ENCODE measurements around the gene FHOD1. TPM values are rescaled to one million over a fixed set of nuclear protein-coding genes. Genes with fewer than 3 reads are reported as not detected.

Gene FHOD1
- total RNA-seq, 4 donors from 2014 or later: 17.9 to 26.4 (median 24.3) TPM

- Histone ChIP-seq H3K9me3 (no peaks in the 10 kb centered on the region), H3K27ac (no peak overlapping the region), H3K36me3 (no peaks in the 10 kb centered on the region), H3K27me3 (no peaks in the 10 kb centered on the region), H3K4me1 (peaks cover 26 to 38% of the 10 kb centered on the region in 2 donors), H3K4me3 (replicated peaks in 1 of 3) (no peak overlapping the region)
- no peak for DNase-seq
- intact Hi-C loops (cut with DNase I): loop anchor here (10.0 kb wide), 2 partner anchors 207 to 287 kb away; no protein-coding TSS in a partner anchor
- WGBS, 2 donors: 89 to 97% methylated on average over 2 of the region's 2 CpGs
- no peak for TF ChIP-seq POLR2A (IDR thresholded peaks at IDR 0.05)
- no peak for TF ChIP-seq CTCF (IDR thresholded peaks at IDR 0.05)
These were observed 65.0 kb downstream of the FHOD1 start for GRCh38 chr16:67182288-67182687.

- DNase-seq: no peak
- H3K4me1 ChIP-seq: peaks cover 26 to 38% of the 10 kb centered on the region in 2 donors
- no peaks in the 10 kb centered on the region for H3K36me3 ChIP-seq
- H3K9me3 ChIP-seq: no peaks in the 10 kb centered on the region
- H3K27ac ChIP-seq: no peak overlapping the region
- H3K27me3 ChIP-seq: no peaks in the 10 kb centered on the region
- intact Hi-C loops (cut with DNase I): loop anchor here (10.0 kb wide), 2 partner anchors 207 to 287 kb away; no protein-coding TSS in a partner anchor
- TF ChIP-seq POLR2A (IDR thresholded peaks at IDR 0.05): no peak
- TF ChIP-seq CTCF (IDR thresholded peaks at IDR 0.05): no peak
- H3K4me3 ChIP-seq (replicated peaks in 1 of 3): no peak overlapping the region
- WGBS, 2 donors: 54 to 68% methylated on average over 2 of the region's 2 CpGs
These were observed 65.9 kb downstream of the FHOD1 start for GRCh38 chr16:67181346-67181745.

- H3K4me1 ChIP-seq: peaks cover 24 to 31% of the 10 kb centered on the region in 2 donors
- WGBS, 2 donors: 90 to 100% methylated on average over 4 of the region's 16 CpGs
- no peaks in the 10 kb centered on the region for H3K9me3 ChIP-seq
- H3K36me3 ChIP-seq: no peaks in the 10 kb centered on the region
- no peaks in the 10 kb centered on the region for H3K27me3 ChIP-seq
- intact Hi-C loops (cut with DNase I): loop anchor here (10.0 kb wide), 2 partner anchors 205 to 285 kb away; no protein-coding TSS in a partner anchor
- no peak overlapping the region for H3K4me3 ChIP-seq (replicated peaks in 1 of 3)
- H3K27ac ChIP-seq: no peak overlapping the region
- TF ChIP-seq CTCF (IDR thresholded peaks at IDR 0.05) (no peak), POLR2A (IDR thresholded peaks at IDR 0.05) (no peak)
- DNase-seq: no peak
These were observed 67.1 kb downstream of the FHOD1 start for GRCh38 chr16:67180166-67180565.

- Histone ChIP-seq H3K27ac (no peak overlapping the region), H3K4me1 (peaks cover 20 to 31% of the 10 kb centered on the region in 2 donors), H3K27me3 (no peaks in the 10 kb centered on the region), H3K4me3 (replicated peaks in 1 of 3) (no peak overlapping the region), H3K9me3 (no peaks in the 10 kb centered on the region), H3K36me3 (no peaks in the 10 kb centered on the region)
- no peak for DNase-seq
- WGBS, 2 donors: 92 to 98% methylated on average over 7 to 12 of the region's 13 CpGs
- intact Hi-C loops (cut with DNase I): loop anchor here (10.0 kb wide), 2 partner anchors 205 to 285 kb away; no protein-coding TSS in a partner anchor
- TF ChIP-seq CTCF (IDR thresholded peaks at IDR 0.05) (no peak), POLR2A (IDR thresholded peaks at IDR 0.05) (no peak)
These were observed 67.7 kb downstream of the FHOD1 start for GRCh38 chr16:67179421-67180080.

MicroRNAs encoded within 50 kb of the gene (microRNA counts, 767-probe panel; counts per million panel counts)
- 0 counts per million in 2 donors for microRNA hsa-miR-328

Small RNAs within 50 kb of the gene (microRNA-seq; reads per million reads assigned to microRNA genes)
- gene MIR328: 365 reads per million, percentile 67 among the genes with 10 or more reads in this experiment

Small RNAs within 50 kb of the gene (small RNA-seq; reads per million reads assigned to genes)
- 6.6 reads per million, percentile 89 among the genes with 10 or more reads in this experiment for gene MIR328

Other genes starting within 250 kb of the FHOD1 start
- gene CBFB, start 218.3 kb downstream of the FHOD1 start, total RNA-seq: 10 to 100 TPM; 31.0 to 60.0 (median 41.5) TPM
- gene PHAF1, start 137.5 kb downstream of the FHOD1 start, total RNA-seq: 10 to 100 TPM; 11.4 to 18.9 (median 17.5) TPM
- gene B3GNT9, start 96.5 kb downstream of the FHOD1 start, total RNA-seq: 100 to 1,000 TPM in 1 of 4 donors, 10 to 100 TPM in 3; 52.0 to 103 (median 85.7) TPM
- gene TRADD, start 87.6 kb downstream of the FHOD1 start, total RNA-seq: 10 to 100 TPM; 27.0 to 42.2 (median 37.0) TPM
- gene FBXL8, start 87.5 kb downstream of the FHOD1 start, total RNA-seq: 10 to 100 TPM; 26.3 to 41.9 (median 35.6) TPM
- gene HSF4, start 82.7 kb downstream of the FHOD1 start, total RNA-seq: 10 to 100 TPM; 17.3 to 52.5 (median 36.6) TPM
- gene NOL3, start 76.9 kb downstream of the FHOD1 start, total RNA-seq: 10 to 100 TPM; 38.3 to 97.0 (median 63.5) TPM
- gene MATCAP1, start 63.5 kb downstream of the FHOD1 start, total RNA-seq: 10 to 100 TPM; 20.3 to 50.0 (median 32.4) TPM
- 1 to 10 TPM; 5.9 to 8.6 (median 7.6) TPM for gene EXOC3L1, start 57.3 kb downstream of the FHOD1 start, total RNA-seq
- 100 to 1,000 TPM in 1 of 4 donors, 10 to 100 TPM in 3; 77.6 to 117 (median 89.1) TPM for gene E2F4, start 55.3 kb downstream of the FHOD1 start, total RNA-seq
- gene ELMO3, start 48.4 kb downstream of the FHOD1 start, total RNA-seq: 10 to 100 TPM; 26.0 to 37.8 (median 30.0) TPM
- gene TMEM208, start 20.4 kb downstream of the FHOD1 start, total RNA-seq: 10 to 100 TPM; 53.2 to 69.0 (median 58.3) TPM
- gene SLC9A5, start 1.5 kb upstream of the FHOD1 start, total RNA-seq: 1 to 10 TPM in 2 of 4 donors, under 1 TPM in 2; 0.56 to 3.0 (median 1.1) TPM
- 10 to 100 TPM in 2 of 4 donors, 1 to 10 TPM in 2; 8.2 to 11.7 (median 9.5) TPM for gene PLEKHG4, start 32.1 kb upstream of the FHOD1 start, total RNA-seq
- 1 to 10 TPM in 1 of 4 donors, not detected in 3; 2.6 TPM for gene KCTD19, start 79.3 kb upstream of the FHOD1 start, total RNA-seq
- gene LRRC36, start 79.3 kb upstream of the FHOD1 start, total RNA-seq: under 1 TPM in 1 of 4 donors, not detected in 3; 0.22 TPM
- gene TPPP3, start 146.0 kb upstream of the FHOD1 start, total RNA-seq: 1 to 10 TPM in 2 of 4 donors, under 1 TPM in 2; 0.54 to 2.3 (median 1.5) TPM
- gene ZDHHC1, start 169.0 kb upstream of the FHOD1 start, total RNA-seq: 10 to 100 TPM; 33.3 to 63.8 (median 50.9) TPM
- gene HSD11B2, start 183.6 kb upstream of the FHOD1 start, total RNA-seq: 10 to 100 TPM in 2 of 4 donors, 1 to 10 TPM in 2; 4.6 to 11.9 (median 9.0) TPM
- gene ATP6V0D1, start 233.7 kb upstream of the FHOD1 start, total RNA-seq: 100 to 1,000 TPM; 110 to 238 (median 142) TPM
- not detected for gene AGRP, start 236.1 kb upstream of the FHOD1 start, total RNA-seq